BJ (cell line): ENCODE results near the gene SUCLA2. TPM values are rescaled to one million over a fixed set of nuclear protein-coding genes. Genes with fewer than 3 reads are reported as not detected.
"Not testable (repeated sequence)": the region's sequence is repeated elsewhere in the genome, so short reads cannot be mapped to it uniquely, and the experiment has no call there.

ENCODE experiments used
- CTCF ChIA-PET: fragments of 350-600 bp; formaldehyde crosslinking; extraction: SDS; loops from one replicate; lab custom pipeline; 2021; ENCODE audit warnings: antibody characterized with exemption, inconsistent platforms; lab: Yijun Ruan, JAX
- POLR2A ChIA-PET: fragments of 300-600 bp; sonication (Branson Sonifier 250); formaldehyde crosslinking; extraction: SDS; loops from one replicate; lab custom pipeline; 2021; ENCODE audit warnings: antibody characterized with exemption; lab: Charles Lee
- DNase-seq: peaks from one replicate; pipeline ENCODE4 v3.0.0-alpha.2; 2011; ENCODE audit warnings: low read depth
- H3K27me3 ChIP-seq: 2 replicates; pipeline ENCODE4 v1.6.0; 2011; ENCODE audit warnings: low read length; ENCODE audit not compliant: control insufficient read depth, insufficient read depth
- H3K36me3 ChIP-seq: 2 replicates; pipeline ENCODE4 v1.5.1; 2011; ENCODE audit warnings: low read length; ENCODE audit not compliant: control insufficient read depth, insufficient read depth
- H3K4me3 ChIP-seq: 2 replicates; pipeline ENCODE4 v1.5.1; 2011; ENCODE audit warnings: low read depth, mild to moderate bottlenecking, control low read depth, low read length
- polyA plus RNA-seq: library from polyadenylated mRNA; depleted of rRNA; stranded (reverse); fragments of >200 nt; gene quantifications from 2 replicates; pipeline ENCODE4 v1.2.3, GENCODE V29; 2011
- TF ChIP-seq, protein P1 (sequence below): IDR thresholded peaks from 2 replicates; pipeline ENCODE4 v1.5.1; 2011; ENCODE audit warnings: low read depth, mild to moderate bottlenecking, control low read depth, inconsistent platforms, low read length, moderate library complexity; ENCODE audit not compliant: insufficient read depth

SUCLA2 gene
- polyA plus RNA-seq, 1 experiment = 19.1 TPM

DNA sequence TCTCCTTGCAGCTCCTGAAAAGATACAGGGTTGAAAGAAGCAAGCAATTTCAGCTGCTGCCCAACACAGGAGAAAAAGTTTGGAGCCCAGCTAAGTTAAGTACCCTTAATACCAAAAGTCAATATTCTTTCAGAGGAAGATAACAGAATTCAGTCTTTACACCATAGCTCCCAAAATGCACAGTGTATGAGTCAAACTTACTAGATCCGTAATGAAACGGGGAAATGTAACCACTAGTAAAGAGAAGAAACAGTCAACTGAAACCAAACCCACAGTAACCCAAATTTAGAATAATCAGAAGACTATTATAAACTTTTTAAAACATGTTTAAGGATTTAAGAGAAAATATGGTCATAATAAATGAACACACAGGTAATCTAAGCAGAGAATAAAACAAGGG lies 45.2 kb downstream of the SUCLA2 start:
- Histone ChIP-seq H3K36me3 (no peaks in the 10 kb centered on the region; the same call in 1 of the 2 replicates), H3K4me3 (no peak overlapping the region)

DNA sequence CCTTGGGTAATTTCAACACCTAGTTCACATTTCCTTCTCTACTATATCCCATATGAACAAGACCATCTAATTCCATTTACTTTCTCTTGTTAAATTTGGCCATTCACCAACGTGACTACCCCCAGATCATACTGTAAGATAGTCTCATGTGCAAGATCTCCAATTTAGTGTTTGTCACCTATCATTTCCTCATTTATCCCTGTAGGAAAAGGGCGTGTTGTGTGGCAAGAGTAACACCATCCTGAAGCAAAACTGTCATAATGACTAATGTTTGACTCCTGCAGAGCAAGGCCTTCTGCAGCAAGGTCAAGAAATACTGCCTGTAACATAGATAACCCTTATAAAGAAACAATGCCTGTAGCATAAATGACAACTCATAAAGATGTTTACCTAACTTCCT lies 51.3 kb downstream of the SUCLA2 start:
- DNase-seq = no peak

More for the DNA sequence above, 45.2 kb downstream of the SUCLA2 start:
- TF ChIP-seq, protein P1, sequence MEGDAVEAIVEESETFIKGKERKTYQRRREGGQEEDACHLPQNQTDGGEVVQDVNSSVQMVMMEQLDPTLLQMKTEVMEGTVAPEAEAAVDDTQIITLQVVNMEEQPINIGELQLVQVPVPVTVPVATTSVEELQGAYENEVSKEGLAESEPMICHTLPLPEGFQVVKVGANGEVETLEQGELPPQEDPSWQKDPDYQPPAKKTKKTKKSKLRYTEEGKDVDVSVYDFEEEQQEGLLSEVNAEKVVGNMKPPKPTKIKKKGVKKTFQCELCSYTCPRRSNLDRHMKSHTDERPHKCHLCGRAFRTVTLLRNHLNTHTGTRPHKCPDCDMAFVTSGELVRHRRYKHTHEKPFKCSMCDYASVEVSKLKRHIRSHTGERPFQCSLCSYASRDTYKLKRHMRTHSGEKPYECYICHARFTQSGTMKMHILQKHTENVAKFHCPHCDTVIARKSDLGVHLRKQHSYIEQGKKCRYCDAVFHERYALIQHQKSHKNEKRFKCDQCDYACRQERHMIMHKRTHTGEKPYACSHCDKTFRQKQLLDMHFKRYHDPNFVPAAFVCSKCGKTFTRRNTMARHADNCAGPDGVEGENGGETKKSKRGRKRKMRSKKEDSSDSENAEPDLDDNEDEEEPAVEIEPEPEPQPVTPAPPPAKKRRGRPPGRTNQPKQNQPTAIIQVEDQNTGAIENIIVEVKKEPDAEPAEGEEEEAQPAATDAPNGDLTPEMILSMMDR = no peak
- POLR2A ChIA-PET = no interaction called here
- no peaks in the 10 kb centered on the region for H3K27me3 ChIP-seq
- CTCF ChIA-PET = no interaction called here
- no peak for DNase-seq

DNA sequence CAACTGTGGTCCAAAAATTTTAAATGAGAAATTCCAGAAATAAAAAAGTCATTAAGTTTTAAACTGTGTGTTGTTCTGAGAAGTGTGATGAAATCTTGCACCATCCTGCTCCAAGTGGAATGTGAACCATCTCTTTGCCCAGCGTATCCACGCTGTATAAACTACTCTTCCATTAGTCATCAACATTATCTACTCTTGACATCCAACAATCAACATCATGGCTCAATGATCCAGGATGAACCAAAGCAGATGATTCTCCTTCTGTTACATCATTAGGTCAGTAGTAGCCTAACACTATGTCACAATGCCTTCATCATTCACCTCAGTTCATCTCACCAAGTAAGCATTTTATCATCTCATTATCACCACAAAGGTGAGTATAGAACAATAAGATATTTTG lies 55.3 kb downstream of the SUCLA2 start:
- H3K27me3 ChIP-seq = no peaks in the 10 kb centered on the region
- H3K4me3 ChIP-seq = no peak overlapping the region
- no peak for DNase-seq
- CTCF ChIA-PET = no interaction called here
- POLR2A ChIA-PET = no interaction called here
- no peaks in the 10 kb centered on the region; the same call in 1 of the 2 replicates for H3K36me3 ChIP-seq
- TF ChIP-seq, protein P1 = no peak

More for the DNA sequence above, 51.3 kb downstream of the SUCLA2 start:
- TF ChIP-seq, protein P1 = no peak
- Histone ChIP-seq H3K36me3 (no peaks in the 10 kb centered on the region), H3K27me3 (no peaks in the 10 kb centered on the region), H3K4me3 (no peak overlapping the region)
- ChIA-PET POLR2A (no interaction called here), CTCF (interaction anchor here (1.2 kb wide), 1 partner anchor 13 kb away, joined by 3 read pairs; no protein-coding TSS in a partner anchor)

DNA sequence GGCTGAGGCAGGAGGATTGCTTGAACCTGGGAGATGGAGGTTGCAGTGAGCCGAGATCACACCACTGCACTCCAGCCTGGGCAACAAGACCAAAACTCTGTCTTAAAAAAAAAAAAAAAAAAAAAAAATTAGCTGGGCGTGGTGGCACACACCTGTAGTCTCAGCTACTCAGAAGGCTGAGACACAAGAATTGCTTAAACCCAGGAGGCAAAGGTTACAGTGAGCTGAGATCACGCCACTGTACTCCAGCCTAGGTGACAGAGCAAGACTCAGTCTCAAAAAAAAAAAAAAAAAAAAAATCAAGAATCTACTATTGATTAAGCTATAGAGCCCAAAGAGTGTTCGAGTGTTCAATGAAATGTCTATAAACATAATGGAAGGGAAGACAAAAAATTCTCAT lies 55.9 kb downstream of the SUCLA2 start:
- H3K4me3 ChIP-seq, H3K36me3 ChIP-seq, CTCF ChIA-PET, H3K27me3 ChIP-seq, POLR2A ChIA-PET, DNase-seq: not testable (repeated sequence)

DNA sequence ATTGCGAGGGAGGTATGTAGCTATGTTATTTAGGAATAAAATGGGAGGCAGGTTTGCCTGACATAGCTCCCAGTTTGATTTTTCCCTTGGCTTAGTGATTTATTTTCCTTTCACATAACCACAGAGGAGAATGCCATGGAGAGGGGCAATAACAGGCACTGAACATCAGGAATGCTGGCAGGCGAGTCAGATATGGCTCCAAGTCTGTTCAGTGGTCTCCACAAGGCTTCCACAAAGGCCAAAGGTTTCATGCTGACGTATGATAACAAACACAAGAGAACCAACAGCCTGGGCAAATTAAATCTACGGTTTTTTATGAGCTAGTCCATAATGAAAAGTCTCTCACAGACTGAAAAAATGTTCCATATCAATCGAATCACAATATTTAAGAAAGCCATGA lies 66.7 kb downstream of the SUCLA2 start:
- POLR2A ChIA-PET = no interaction called here
- no peak for DNase-seq

More for the DNA sequence above, 66.7 kb downstream of the SUCLA2 start:
- TF ChIP-seq, protein P1 = no peak
- Histone ChIP-seq H3K4me3 (no peak overlapping the region), H3K36me3 (no peaks in the 10 kb centered on the region), H3K27me3 (no peaks in the 10 kb centered on the region)
- CTCF ChIA-PET = interaction anchor here (0.5 kb wide), 1 partner anchor 1441 kb away, joined by 4 read pairs; no protein-coding TSS in a partner anchor
